Parathyroid adenoma (tissue), 2 donors: ENCODE results near the gene ARID3B.

Experiments used
- H2AFZ ChIP-seq: fragments of 300-600 bp; sonication (generic); one replicate; pipeline ENCODE4 v1.7.0; 2017; ENCODE audit warnings: antibody characterized with exemption, mild to moderate bottlenecking
- H3K27ac ChIP-seq: fragments of 300-600 bp; sonication (generic); one replicate; pipeline ENCODE4 v1.7.0; 2017
- H3K27me3 ChIP-seq: fragments of 300-600 bp; sonication (generic); one replicate; pipeline ENCODE4 v1.7.0; 2017; ENCODE audit warnings: low read length; ENCODE audit not compliant: control insufficient read depth, insufficient read depth
- H3K36me3 ChIP-seq: fragments of 300-600 bp; sonication (generic); one replicate; pipeline ENCODE4 v1.7.0; 2017; ENCODE audit warnings: low read length; ENCODE audit not compliant: control insufficient read depth, insufficient read depth
- H3K4me1 ChIP-seq: fragments of 300-600 bp; sonication (generic); one replicate; pipeline ENCODE4 v1.7.0; 2017; ENCODE audit warnings: control low read depth
- H3K4me2 ChIP-seq: fragments of 300-600 bp; sonication (generic); one replicate; pipeline ENCODE4 v1.7.0; 2017; ENCODE audit warnings: low read length
- H3K4me3 ChIP-seq: fragments of 300-600 bp; sonication (generic); one replicate; pipeline ENCODE4 v1.7.0; 2017; ENCODE audit warnings: low read depth, low read length
- H3K79me2 ChIP-seq: fragments of 300-600 bp; sonication (generic); one replicate; pipeline ENCODE4 v1.7.0; 2017; ENCODE audit warnings: control low read depth
- H3K9ac ChIP-seq: fragments of 300-600 bp; sonication (generic); one replicate; pipeline ENCODE4 v1.7.0; 2017; ENCODE audit warnings: mild to moderate bottlenecking
- H3K9me3 ChIP-seq: fragments of 300-600 bp; sonication (generic); one replicate; pipeline ENCODE4 v1.7.0; 2017; ENCODE audit warnings: low read length; ENCODE audit not compliant: control insufficient read depth
- TF ChIP-seq, protein P1 (sequence below): fragments of 300-600 bp; sonication (generic); IDR thresholded peaks from one replicate; pipeline ENCODE4 v1.7.0; 2017; ENCODE audit warnings: antibody characterized with exemption, mild to moderate bottlenecking
- donor health status: primary hyperparathyroidism.

The ARID3B gene

GRCh38 chr15:74543583-74543982, 2.6 kb downstream of the ARID3B start:
- TF ChIP-seq, protein P1, sequence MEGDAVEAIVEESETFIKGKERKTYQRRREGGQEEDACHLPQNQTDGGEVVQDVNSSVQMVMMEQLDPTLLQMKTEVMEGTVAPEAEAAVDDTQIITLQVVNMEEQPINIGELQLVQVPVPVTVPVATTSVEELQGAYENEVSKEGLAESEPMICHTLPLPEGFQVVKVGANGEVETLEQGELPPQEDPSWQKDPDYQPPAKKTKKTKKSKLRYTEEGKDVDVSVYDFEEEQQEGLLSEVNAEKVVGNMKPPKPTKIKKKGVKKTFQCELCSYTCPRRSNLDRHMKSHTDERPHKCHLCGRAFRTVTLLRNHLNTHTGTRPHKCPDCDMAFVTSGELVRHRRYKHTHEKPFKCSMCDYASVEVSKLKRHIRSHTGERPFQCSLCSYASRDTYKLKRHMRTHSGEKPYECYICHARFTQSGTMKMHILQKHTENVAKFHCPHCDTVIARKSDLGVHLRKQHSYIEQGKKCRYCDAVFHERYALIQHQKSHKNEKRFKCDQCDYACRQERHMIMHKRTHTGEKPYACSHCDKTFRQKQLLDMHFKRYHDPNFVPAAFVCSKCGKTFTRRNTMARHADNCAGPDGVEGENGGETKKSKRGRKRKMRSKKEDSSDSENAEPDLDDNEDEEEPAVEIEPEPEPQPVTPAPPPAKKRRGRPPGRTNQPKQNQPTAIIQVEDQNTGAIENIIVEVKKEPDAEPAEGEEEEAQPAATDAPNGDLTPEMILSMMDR = no peak
- H3K27ac ChIP-seq = no peak overlapping the region
- H3K4me1 ChIP-seq = peaks cover 14% of the 10 kb centered on the region
- no peak overlapping the region for H3K4me3 ChIP-seq
- no peak overlapping the region for H3K4me2 ChIP-seq
- no peak overlapping the region for H2AFZ ChIP-seq
- H3K27me3 ChIP-seq = no peaks in the 10 kb centered on the region
- H3K9ac ChIP-seq = no peak overlapping the region
- no peaks in the 10 kb centered on the region for H3K79me2 ChIP-seq
- no peaks in the 10 kb centered on the region for H3K9me3 ChIP-seq
- no peaks in the 10 kb centered on the region for H3K36me3 ChIP-seq

GRCh38 chr15:74545086-74545485, 4.1 kb downstream of the ARID3B start:
- TF ChIP-seq, protein P1 = no peak
- no peaks in the 10 kb centered on the region for H3K79me2 ChIP-seq
- no peak overlapping the region for H3K9ac ChIP-seq
- H3K4me1 ChIP-seq = peaks cover 12% of the 10 kb centered on the region
- no peak overlapping the region for H3K27ac ChIP-seq
- no peaks in the 10 kb centered on the region for H3K27me3 ChIP-seq
- no peaks in the 10 kb centered on the region for H3K9me3 ChIP-seq
- H3K36me3 ChIP-seq = no peaks in the 10 kb centered on the region
- no peak overlapping the region for H2AFZ ChIP-seq
- no peak overlapping the region for H3K4me3 ChIP-seq
- H3K4me2 ChIP-seq = no peak overlapping the region

DNA sequence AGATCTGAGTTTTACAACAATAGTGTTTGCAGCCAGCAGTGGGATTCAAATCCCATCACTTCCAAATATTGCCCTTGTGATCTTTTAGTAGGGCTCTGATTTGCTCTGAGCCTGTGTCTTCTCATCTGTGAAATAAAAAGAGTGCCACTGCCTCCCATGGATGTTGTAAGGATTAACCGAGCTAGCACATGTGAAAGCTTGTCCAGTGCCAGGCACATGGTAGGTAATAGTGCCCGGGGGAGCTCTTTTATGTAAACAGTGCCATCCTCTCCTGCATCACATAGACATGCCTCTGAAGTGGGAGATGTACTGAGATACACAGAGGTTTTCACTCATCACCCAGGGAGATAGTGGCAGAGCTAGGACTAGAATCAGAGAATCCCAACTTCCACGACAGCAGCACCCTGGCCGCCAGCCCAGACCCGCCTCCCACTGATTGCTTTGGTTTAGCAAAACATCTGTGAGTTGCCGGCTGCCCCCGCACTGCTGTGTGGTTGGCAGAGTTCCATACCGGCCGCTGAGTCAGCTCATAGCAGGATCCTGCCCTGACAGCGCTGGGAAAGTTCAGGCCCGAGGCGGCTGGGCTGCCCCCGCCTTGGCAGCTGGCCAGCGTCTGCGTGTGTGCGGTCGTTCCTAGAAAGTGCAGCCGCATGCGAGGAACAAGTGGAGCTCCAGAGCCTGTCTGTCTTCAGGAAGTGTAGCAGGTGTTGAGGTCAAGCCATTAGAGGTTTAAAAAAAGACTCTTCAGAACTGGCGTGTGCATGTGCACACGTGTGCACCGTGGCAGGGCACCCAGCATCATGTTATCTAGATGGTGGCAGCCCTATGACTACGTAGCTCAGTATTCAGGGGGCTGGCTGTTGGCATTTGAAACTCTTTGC, 5.0 kb downstream of the ARID3B start:
- Histone ChIP-seq H3K27me3 (no peaks in the 10 kb centered on the region), H3K27ac (no peak overlapping the region), H3K4me2 (peak overlapping the region; percentile 41), H3K9ac (no peak overlapping the region), H3K4me1 (peaks cover 10% of the 10 kb centered on the region), H3K9me3 (no peaks in the 10 kb centered on the region), H3K4me3 (peak overlapping the region; percentile 23), H3K79me2 (no peaks in the 10 kb centered on the region), H2AFZ (no peak overlapping the region), H3K36me3 (no peaks in the 10 kb centered on the region)
- TF ChIP-seq, protein P1 = no peak

GRCh38 chr15:74547616-74548015, 6.6 kb downstream of the ARID3B start:
- Histone ChIP-seq H3K9me3 (no peaks in the 10 kb centered on the region), H3K4me3 (no peak overlapping the region), H3K4me2 (no peak overlapping the region), H3K36me3 (no peaks in the 10 kb centered on the region), H2AFZ (no peak overlapping the region), H3K79me2 (no peaks in the 10 kb centered on the region), H3K4me1 (peaks cover 10% of the 10 kb centered on the region), H3K9ac (no peak overlapping the region), H3K27me3 (no peaks in the 10 kb centered on the region), H3K27ac (no peak overlapping the region)
- TF ChIP-seq, protein P1 = no peak

DNA sequence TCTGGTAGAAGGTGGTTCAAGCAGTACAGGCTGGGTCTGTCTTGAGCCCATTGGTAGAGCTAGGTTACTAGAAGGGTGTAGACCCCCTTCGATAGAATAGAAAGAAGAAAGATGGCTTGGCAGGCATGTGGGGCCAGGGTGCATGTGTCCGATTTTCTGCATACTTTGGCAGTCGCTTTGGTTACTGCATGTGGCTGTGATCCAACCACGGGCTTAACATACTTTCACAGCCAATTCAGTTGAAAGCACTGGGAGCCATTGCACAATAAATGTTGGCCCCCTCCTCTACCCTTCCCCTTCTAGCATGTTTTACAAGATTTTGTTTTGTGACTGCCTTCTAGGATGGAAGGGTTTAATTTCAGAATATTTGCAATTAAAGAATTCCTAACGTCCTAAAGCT, 7.2 kb downstream of the ARID3B start:
- no peaks in the 10 kb centered on the region for H3K27me3 ChIP-seq
- no peak overlapping the region for H3K9ac ChIP-seq
- H2AFZ ChIP-seq = no peak overlapping the region
- no peaks in the 10 kb centered on the region for H3K79me2 ChIP-seq
- no peaks in the 10 kb centered on the region for H3K36me3 ChIP-seq
- H3K4me2 ChIP-seq = no peak overlapping the region
- TF ChIP-seq, protein P1 = no peak
- no peaks in the 10 kb centered on the region for H3K9me3 ChIP-seq
- no peak overlapping the region for H3K4me3 ChIP-seq
- no peak overlapping the region for H3K27ac ChIP-seq
- H3K4me1 ChIP-seq = peaks cover 10% of the 10 kb centered on the region
